Measurements from ENCODE around the gene PNP.

The PNP gene

DNA sequence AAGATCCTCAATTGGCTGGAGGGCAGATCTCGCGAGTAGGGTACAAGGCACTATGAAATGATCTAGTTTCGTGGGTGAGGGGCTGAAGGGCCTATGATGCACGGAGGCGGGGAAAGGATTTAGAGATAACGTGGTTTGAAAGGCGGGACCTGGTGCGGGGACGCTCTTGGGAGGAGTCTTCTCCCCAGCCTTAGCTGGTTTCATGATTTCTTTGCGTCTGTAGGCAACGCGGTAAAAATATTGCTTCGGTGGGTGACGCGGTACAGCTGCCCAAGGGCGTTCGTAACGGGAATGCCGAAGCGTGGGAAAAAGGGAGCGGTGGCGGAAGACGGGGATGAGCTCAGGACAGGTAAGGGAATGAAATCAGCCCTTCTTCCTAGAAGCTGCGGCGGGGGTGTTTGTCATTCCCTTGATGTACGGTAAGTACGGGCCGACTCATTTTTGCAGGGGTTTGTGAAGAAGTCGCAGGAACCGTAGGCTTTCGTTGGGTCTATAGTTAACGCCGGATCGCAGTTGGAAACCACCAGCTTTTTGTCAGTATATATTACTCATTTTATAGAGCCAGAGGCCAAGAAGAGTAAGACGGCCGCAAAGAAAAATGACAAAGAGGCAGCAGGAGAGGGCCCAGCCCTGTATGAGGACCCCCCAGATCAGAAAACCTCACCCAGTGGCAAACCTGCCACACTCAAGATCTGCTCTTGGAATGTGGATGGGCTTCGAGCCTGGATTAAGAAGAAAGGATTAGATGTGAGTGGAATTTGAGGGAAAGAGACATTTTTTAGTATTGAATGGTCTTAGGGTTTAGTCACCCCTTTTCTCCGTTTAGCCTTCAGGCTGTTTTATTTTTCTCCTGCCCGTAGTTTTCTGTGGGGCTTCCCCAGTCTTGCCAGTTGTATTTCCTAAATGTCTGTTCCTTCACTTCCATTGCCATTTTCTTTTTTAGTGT lies 13.6 kb upstream of the PNP start:
- DNase-seq: no peak

GRCh38 chr14:20456971-20457370 lies 12.2 kb upstream of the PNP start:
- DNase-seq: no peak

DNA sequence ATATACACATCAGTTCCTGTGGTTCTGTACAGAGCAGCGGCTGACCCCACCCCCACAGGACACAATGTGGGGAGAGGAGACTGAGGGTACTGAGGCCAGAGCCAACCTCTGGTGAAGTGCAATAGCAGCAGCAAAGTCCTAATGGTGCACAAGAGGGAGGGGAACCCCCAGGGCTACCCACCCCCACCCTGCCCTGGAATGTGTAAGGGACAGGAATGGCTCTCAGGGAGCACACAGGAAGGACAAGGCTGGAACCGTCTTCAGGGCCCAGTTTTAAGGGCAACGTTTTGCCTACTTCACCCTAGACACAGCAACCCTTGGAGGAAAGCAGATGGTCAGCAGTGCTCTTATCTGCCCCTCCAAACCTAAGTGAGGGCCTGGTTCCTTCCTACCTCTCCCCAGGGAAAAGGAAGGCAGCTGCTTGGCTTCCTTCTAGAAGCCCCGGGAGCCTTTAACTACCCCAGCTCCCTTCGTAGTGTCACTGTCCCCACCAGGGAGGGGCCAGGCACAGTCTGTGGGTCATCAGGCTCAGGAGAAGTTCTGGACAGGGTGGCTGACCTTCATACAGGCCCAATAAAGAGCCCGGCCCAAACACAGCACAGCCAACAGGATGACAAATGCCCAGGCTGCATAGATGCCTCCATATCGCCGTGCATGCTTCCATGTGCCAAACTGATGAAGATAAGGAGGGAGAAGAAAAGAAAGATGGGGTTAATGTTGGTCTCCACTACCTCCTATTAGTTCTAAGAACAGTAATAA lies 11.0 kb upstream of the PNP start:
- no peak for DNase-seq

GRCh38 chr14:20460458-20461224 lies 8.6 kb upstream of the PNP start:
- peak; percentile 40 for DNase-seq

- peak; percentile 99 for DNase-seq
Observed at GRCh38 chr14:20461225-20462141, 7.7 kb upstream of the PNP start, which contains the start of gene PIP4P1. PIP4P1 (minus strand) TSS chr14:20461434; CDS start chr14:20461325, 109 bp downstream.

DNA sequence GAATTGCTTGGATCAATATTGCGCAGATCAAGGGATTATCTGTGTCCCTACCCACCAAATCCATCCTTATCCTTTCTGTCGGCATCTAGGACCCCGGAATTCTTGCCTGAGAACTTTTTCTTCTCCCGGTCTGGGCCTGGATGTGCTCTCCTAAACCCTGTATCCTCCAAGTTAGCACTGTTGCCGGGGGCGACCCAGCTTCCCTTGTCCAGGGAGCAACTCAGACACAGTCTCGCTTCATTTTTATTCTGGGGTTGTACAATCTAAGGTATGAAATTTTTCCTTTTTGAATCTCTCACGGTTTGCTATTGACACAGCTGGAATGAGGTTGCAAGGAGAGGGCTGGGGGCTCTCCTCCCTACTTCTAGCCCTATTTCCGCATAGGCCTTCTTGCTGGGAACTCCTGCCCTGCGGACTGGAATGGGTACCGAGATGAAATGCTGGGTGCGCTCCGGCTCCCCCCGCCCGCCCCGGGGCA lies 403 bp upstream of the PNP start:
- no peak for DNase-seq

DNA sequence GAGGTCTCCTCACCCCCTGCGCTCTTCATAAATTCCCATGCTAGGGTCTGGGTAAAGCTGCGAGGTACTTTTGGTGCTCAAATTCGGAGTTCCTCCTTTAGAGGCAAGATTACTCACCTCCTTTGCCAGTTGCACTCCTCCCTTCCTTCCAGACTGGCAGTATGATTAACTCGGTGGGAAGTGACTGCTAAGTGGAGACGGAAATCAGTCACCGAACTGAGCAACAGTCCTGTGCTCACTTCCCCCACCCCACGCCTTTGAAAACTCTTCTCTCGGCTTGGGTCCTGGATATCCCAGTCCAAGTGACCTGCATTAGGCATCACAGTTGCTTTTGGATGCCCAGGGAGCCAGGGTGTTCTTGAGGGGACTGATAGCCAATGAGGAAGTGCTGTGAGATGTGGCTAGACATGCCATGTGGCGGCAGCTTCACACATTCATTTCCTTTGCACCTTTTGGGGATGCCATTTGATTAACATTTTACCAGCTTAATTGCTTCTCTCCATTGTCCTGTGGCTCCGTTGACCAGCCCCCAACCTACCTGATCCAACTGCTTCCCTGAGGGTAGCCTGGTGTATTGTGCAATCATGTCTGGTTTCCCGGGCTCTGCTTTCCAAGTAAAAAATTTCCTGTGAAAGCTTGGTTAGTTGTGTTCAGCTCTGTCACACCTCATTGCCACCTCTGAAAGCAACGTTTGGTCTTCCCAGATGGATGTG lies 840 bp downstream of the PNP start:
- no peak for DNase-seq

GRCh38 chr14:20470603-20470901 lies 1.3 kb downstream of the PNP start:
- DNase-seq: no peak

DNA sequence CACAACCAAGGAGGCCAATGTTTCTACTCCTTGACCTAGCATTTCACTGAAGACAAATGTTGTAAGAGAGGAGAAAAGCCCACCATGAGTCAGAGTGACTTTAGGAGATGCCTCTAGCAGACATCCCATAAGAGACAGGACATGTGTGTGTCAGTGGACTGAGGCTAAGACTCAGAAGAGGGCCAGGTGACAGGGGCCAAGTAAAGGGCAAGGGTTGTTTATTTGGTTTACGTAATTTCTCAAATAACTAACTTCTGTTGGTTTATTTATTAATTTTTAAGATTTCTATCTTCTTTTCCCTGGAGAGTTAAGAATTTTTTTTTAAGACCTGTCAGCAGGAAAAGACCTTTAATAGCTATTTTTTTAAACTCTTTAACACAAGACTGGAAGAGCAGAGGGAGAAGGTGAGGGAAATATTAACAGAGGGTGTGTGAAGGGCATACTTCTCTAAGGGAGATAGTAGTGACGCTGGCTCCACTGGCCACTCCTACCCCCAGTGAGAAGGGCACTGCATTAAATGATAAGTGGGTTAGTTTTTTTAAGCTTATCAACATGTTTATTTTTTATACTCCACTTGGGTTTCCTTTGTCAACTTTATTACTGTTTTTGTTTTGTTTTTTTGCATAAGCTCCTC lies 3.4 kb downstream of the PNP start:
- DNase-seq: no peak

GRCh38 chr14:20476776-20477175 lies 7.6 kb downstream of the PNP start:
- no peak for DNase-seq

GRCh38 chr14:20477211-20477876 lies 8.1 kb downstream of the PNP start:
- DNase-seq: no peak

GRCh38 chr14:20478894-20479293 lies 9.7 kb downstream of the PNP start:
- no peak for DNase-seq

GRCh38 chr14:20482382-20482781 lies 13.2 kb downstream of the PNP start:
- DNase-seq: no peak

DNA sequence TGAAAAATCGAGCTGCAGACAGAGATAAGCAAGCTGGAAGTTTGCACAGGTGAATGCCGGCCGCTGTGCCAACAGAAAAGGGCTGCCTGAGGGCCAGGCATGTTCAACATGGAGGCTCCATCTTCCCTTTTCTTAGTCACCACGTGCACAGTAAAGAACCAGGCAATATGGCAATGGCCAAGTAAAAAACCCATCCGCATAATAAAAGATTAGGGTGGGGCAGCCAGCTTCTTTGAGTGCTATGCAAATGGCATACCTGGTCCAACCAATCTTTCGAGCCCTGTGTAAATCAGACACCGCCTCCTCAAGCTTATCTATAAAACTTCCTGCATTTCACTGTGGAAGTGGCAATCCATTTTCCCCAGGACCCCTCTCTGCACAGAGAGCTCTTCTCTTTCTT lies 16.7 kb downstream of the PNP start:
- DNase-seq: no peak

DNA sequence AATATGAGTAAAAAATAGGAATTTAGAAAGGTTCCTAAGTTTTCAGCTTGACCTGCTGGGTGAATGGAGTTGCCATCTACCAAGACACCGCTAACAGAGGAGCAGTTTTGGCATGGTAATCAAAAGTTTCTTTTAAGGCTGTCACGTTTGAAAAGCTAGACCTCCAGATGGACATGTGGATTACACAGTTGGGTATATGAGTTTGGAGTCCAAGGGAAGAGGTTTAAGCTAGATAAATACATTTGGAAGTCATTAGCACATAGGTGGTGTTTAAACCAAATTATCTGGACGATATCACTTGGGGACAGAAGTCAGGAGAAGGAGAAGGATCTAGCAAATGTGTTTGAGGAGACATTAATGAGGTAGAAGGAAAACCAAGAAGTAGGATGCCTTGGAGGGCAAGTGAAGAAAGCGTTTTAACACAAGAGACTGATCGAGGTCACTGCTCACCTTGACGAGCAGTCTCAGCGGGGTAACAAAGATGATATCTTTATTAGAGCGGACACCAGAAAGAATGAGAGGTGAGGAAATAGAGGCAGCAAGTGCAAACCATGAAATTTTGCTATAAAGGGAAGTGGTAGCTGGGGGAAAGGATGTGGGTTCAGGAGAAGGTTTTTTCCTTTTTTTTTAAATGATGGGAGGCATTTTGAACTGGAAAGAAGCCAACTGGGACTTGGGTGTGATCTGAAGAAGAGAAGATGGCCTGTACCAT lies 17.6 kb downstream of the PNP start:
- no peak for DNase-seq

- no peak for DNase-seq
Observed at GRCh38 chr14:20487396-20487725, 18.2 kb downstream of the PNP start.

GRCh38 chr14:20489093-20489994 lies 20.1 kb downstream of the PNP start:
- DNase-seq: no peak

- DNase-seq: no peak
Observed at GRCh38 chr14:20490563-20490962, 21.4 kb downstream of the PNP start.

DNA sequence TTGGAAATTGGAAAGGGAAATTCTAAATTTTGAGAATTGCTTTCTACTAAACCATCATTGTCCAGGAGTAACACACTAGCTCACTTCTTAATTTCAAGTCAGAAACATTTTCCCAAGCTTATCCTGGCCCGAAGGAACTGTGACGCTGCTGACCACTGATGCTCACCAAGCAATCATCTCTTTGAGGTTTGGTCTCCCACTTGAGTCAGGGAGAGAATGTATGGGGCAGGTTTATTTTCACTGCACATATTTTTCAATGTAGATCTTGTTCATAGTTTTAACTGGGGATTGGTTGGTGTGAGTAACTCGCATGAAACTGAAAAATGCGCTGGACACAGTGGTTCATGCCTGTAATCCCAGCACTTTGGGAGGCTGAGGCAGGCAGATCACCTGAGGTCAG lies 23.3 kb downstream of the PNP start:
- DNase-seq: no peak

Data from NCI-H526 treated with DMSO at 0.1 percent for 48 hours (cell line).